Diencephalon (tissue), 1 donor: Measurements from ENCODE around the gene TFAM. TPM values are rescaled to one million over a fixed set of nuclear protein-coding genes. Genes with fewer than 3 reads are reported as not detected.

Experiments
- total RNA-seq: library from RNA; depleted of rRNA; stranded (reverse); fragments of >200 nt; gene quantifications from one replicate; pipeline ENCODE4 v1.2.3, GENCODE V29; 2014

TFAM gene
- total RNA-seq, result 45.9 TPM

DNA sequence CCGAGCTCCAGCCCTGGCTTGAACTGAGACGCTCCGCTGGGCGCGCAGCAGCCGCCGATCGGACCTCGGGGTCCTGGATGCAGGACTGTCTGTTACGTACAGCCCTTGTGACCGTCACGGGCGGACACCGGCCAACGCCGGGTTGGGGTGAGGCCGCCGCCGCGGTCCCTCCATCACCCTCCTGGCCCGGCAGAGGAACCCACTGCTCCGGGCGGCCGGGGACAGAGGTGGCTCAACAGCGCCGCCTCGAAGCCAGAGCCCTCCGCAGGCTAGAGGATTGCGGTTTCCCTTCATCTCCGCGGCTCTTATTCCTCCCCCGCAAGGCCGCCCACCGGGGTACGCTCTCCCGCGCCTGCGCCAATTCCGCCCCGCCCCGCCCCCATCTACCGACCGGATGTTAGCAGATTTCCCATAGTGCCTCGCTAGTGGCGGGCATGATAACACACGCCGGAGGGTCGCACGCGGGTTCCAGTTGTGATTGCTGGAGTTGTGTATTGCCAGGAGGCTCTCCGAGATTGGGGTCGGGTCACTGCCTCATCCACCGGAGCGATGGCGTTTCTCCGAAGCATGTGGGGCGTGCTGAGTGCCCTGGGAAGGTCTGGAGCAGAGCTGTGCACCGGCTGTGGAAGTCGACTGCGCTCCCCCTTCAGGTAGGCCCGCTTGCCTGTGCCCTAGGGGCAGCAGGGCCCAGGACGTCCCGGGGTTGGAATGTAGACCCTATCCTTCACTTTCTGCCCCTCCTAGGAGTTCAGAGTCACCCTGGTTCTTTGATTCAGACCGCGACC is at the start of gene TFAM:
Gene TFAM, plus strand, starts transcription at position 412 of the 785 bp plus-strand sequence. Its CDS starts 138 bp downstream, at position 550.

Other genes starting within 250 kb of the TFAM start
- 29.3 TPM for gene IPMK, start 117.5 kb upstream of the TFAM start, total RNA-seq
- 54.7 TPM for gene CISD1, start 116.2 kb upstream of the TFAM start, total RNA-seq
- 51.9 TPM for gene UBE2D1, start 50.4 kb upstream of the TFAM start, total RNA-seq
- gene BICC1, start 127.5 kb downstream of the TFAM start, total RNA-seq, result 5.8 TPM